H1 (cell line): ENCODE results near the gene CMTM2.

ENCODE experiments used
- CBX5 ChIP-seq: fragments of 300-800, 300-1000 bp; sonication (generic); IDR thresholded peaks from 2 replicates; pipeline ENCODE4 v1.7.1; 2016; ENCODE audit warnings: antibody characterized with exemption, low read length, low read depth
- POLR2A ChIP-seq, 2 experiments: IDR thresholded peaks; 1 replicate in 1 of 2; 2 replicates in 1 of 2; pipeline ENCODE4 v1.6.1; 2011; ENCODE audit warnings: low read depth in 2 of 2, low read length in 2 of 2, mild to moderate bottlenecking in 2 of 2; ENCODE audit errors: control extremely low read depth in 1 of 2
- TF ChIP-seq, protein P1 (sequence below), 3 experiments: IDR thresholded peaks; 1 replicate in 2 of 3; 2 replicates in 1 of 3; pipeline versions ENCODE4 v1.5.1 to v1.6.1; 2011; ENCODE audit warnings: low read length in 3 of 3, mild to moderate bottlenecking in 3 of 3, inconsistent platforms in 2 of 3, low read depth in 1 of 3, moderate library complexity in 1 of 3; ENCODE audit not compliant: insufficient read depth in 1 of 3; ENCODE audit errors: control extremely low read depth in 1 of 3

DNA sequence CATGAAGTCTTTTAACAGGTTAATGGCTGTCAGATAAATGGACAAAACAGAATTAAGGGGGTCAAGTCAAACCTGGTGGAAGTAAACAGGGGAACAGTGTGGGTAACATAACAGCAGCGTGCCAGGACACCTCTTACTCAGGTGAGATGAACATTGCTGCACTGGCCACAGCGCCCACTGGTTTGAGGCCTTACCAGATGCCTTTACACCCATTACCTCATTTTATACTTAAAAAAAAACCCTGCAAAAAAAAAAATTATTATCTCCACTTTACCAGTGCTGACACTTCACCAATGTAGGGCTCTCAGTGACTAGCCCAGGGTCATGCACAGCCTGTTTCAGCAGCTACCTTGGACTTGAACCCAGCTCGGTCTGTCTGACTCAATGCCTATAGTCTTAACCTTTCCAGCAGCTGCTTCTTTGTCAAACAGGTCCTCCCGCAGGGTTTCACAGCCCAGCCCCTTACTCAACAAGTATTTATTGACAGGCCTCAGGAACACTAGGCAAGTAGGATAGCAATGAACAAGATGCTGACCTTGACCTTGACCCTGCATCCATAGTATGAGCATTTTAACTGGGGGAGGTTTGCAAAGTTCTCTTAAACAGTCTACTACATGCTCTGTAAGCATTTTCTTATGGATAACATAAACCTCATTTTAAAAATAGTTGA is 55.4 kb downstream of the CMTM2 start:
- TF ChIP-seq, protein P1, sequence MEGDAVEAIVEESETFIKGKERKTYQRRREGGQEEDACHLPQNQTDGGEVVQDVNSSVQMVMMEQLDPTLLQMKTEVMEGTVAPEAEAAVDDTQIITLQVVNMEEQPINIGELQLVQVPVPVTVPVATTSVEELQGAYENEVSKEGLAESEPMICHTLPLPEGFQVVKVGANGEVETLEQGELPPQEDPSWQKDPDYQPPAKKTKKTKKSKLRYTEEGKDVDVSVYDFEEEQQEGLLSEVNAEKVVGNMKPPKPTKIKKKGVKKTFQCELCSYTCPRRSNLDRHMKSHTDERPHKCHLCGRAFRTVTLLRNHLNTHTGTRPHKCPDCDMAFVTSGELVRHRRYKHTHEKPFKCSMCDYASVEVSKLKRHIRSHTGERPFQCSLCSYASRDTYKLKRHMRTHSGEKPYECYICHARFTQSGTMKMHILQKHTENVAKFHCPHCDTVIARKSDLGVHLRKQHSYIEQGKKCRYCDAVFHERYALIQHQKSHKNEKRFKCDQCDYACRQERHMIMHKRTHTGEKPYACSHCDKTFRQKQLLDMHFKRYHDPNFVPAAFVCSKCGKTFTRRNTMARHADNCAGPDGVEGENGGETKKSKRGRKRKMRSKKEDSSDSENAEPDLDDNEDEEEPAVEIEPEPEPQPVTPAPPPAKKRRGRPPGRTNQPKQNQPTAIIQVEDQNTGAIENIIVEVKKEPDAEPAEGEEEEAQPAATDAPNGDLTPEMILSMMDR (IDR thresholded peaks at IDR 0.05; ENCODE audit: control extremely low read depth in 1 of 3, insufficient read depth in 1 of 3, low read depth in 1 of 3, low read length in 3 of 3), result no peak
- TF ChIP-seq CBX5 (no peak), POLR2A (IDR thresholded peaks at IDR 0.05; ENCODE audit: control extremely low read depth in 1 of 2, low read depth in 2 of 2, low read length in 2 of 2) (no peak)
